ENCODE results near the gene MUC4.
"Not testable (repeated sequence)": the region's sequence is repeated elsewhere in the genome, so short reads cannot be mapped to it uniquely, and the experiment has no call there.

The MUC4 gene

DNA sequence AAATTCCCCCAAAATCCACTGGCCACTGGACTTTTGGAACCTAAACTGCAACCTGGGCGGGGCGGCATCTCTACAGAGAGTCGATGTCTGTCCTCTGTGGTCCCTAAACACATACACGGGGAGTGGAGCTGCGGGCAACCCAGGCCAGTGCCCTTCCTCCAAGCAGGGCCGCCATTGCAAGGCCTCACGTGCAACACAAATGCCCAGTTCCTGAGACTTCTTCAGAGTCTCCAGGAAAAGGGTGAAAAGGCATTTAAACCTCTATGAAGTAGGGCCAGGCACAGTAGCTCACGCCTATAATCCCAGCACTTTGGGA is 4.9 kb downstream of the MUC4 start:
- Histone ChIP-seq H3K79me2 (ENCODE audit: insufficient read depth, low read depth) (no peaks in the 10 kb centered on the region), H3K27ac (no peak overlapping the region), H3K4me3 (IDR thresholded peaks at IDR 0.05; ENCODE audit: insufficient read depth, low read depth, low read length) (no peak overlapping the region)

DNA sequence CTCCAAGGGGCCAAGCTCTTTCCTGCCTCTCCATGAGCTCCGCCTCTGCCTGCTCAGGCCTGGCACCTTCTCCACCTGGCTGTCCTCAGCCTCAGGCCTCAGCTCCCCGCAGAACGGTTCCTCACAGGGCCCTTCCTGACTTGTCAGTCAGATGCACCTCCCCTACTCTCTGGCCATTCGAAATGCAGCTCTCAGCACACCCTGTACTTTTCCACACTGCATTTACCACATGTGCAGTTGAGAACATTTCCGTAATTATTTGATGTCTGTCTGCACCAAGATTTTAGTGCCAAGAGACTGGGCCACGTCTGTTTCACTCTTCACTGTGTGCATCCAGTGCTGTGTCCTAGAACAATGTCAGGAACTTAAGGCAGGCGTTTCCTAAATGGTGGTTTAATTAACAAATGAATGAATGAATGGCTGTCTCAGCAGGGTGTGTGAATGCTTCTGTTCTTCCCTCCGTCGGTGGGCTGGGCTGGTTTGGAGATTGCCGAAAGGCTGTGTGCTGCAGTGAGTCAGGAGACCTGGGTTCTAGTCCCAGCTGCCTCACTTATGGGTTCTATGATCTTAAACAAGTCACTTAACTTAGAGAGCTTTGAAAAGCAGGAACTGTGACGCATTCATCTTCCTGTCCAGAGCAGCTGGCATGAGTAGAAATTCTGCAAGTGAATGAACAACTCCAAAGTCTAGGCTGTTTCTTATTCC is 5.4 kb downstream of the MUC4 start:
- Histone ChIP-seq H3K79me2 (ENCODE audit: insufficient read depth, low read depth) (no peaks in the 10 kb centered on the region), H2AFZ (ENCODE audit: low read depth) (no peak overlapping the region), H3K9ac (no peak overlapping the region), H3K27ac (no peak overlapping the region), H4K20me1 (ENCODE audit: insufficient read depth) (no peaks in the 10 kb centered on the region), H3K4me2 (no peak overlapping the region), H3K36me3 (ENCODE audit: insufficient read depth) (no peaks in the 10 kb centered on the region), H3K4me3 (IDR thresholded peaks at IDR 0.05; ENCODE audit: insufficient read depth, low read depth, low read length) (no peak overlapping the region), H3K4me1 (ENCODE audit: low read depth, poor library complexity, severe bottlenecking) (no peaks in the 10 kb centered on the region), H3K27me3 (ENCODE audit: insufficient read depth, low read depth) (peaks cover 28% of the 10 kb centered on the region)
- TF ChIP-seq, protein P1, sequence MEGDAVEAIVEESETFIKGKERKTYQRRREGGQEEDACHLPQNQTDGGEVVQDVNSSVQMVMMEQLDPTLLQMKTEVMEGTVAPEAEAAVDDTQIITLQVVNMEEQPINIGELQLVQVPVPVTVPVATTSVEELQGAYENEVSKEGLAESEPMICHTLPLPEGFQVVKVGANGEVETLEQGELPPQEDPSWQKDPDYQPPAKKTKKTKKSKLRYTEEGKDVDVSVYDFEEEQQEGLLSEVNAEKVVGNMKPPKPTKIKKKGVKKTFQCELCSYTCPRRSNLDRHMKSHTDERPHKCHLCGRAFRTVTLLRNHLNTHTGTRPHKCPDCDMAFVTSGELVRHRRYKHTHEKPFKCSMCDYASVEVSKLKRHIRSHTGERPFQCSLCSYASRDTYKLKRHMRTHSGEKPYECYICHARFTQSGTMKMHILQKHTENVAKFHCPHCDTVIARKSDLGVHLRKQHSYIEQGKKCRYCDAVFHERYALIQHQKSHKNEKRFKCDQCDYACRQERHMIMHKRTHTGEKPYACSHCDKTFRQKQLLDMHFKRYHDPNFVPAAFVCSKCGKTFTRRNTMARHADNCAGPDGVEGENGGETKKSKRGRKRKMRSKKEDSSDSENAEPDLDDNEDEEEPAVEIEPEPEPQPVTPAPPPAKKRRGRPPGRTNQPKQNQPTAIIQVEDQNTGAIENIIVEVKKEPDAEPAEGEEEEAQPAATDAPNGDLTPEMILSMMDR (conservative IDR thresholded peaks at IDR 0.05; ENCODE audit: low read depth, low read length) = no peak

More for the DNA sequence above, 4.9 kb downstream of the MUC4 start:
- Histone ChIP-seq H3K36me3 (ENCODE audit: insufficient read depth) (no peaks in the 10 kb centered on the region), H3K27me3 (ENCODE audit: insufficient read depth, low read depth) (peaks cover 33% of the 10 kb centered on the region), H4K20me1 (ENCODE audit: insufficient read depth) (no peaks in the 10 kb centered on the region), H3K9ac (no peak overlapping the region), H3K4me2 (no peak overlapping the region), H2AFZ (ENCODE audit: low read depth) (no peak overlapping the region), H3K4me1 (ENCODE audit: low read depth, poor library complexity, severe bottlenecking) (no peaks in the 10 kb centered on the region)
- TF ChIP-seq, protein P1 (conservative IDR thresholded peaks at IDR 0.05; ENCODE audit: low read depth, low read length) = no peak

DNA sequence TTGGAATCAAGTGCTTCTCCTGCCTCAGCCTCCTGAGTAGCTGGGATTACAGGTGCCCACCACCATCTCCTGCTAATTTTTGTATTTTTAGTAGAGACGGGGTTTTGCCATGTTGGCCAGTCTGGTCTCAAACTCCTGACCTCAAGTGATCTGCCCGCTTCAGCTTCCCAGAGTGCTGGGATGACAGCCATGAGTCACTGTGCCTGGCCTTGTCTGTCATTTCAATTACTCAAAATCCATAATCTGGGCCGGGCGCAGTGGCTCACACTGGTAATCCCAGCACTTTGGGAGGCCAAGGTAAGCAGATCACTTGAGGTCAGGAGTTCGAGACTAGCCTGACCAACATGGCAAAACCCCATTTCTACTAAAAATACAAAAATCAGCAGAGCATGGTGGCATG is 6.1 kb downstream of the MUC4 start:
- not testable (repeated sequence) for H3K4me2 ChIP-seq, H3K9ac ChIP-seq, H3K27ac ChIP-seq

DNA sequence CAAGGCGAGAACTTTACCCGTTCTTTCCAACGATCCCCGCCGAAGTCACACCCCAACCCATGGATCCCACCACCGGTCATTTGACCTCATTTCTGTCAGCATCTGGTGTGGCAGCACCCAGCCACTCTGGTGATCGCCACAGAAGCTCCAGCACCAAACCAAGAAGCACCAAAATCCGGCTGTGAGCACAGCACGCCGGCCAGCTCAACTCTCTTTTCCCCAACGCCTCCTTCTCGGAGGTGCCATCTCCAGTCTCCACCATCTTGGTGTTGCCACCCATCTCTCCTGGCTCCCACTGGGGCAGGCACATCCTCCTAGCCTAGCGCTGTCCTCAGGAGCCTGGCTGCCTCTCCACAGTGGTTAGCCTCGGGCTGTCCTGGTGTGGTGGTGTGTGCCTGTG is 6.5 kb downstream of the MUC4 start:
- no peaks in the 10 kb centered on the region for H3K36me3 ChIP-seq (ENCODE audit: insufficient read depth)
- H3K4me1 ChIP-seq (ENCODE audit: low read depth, poor library complexity, severe bottlenecking) = no peaks in the 10 kb centered on the region
- no peak overlapping the region for H3K4me3 ChIP-seq (IDR thresholded peaks at IDR 0.05; ENCODE audit: insufficient read depth, low read depth, low read length)
- TF ChIP-seq, protein P1 (conservative IDR thresholded peaks at IDR 0.05; ENCODE audit: low read depth, low read length) = no peak
- peaks cover 17% of the 10 kb centered on the region for H3K27me3 ChIP-seq (ENCODE audit: insufficient read depth, low read depth)
- H3K27ac ChIP-seq = no peak overlapping the region
- H3K79me2 ChIP-seq (ENCODE audit: insufficient read depth, low read depth) = no peaks in the 10 kb centered on the region
- H3K9ac ChIP-seq = no peak overlapping the region
- H4K20me1 ChIP-seq (ENCODE audit: insufficient read depth) = no peaks in the 10 kb centered on the region
- H3K4me2 ChIP-seq = no peak overlapping the region
- no peak overlapping the region for H2AFZ ChIP-seq (ENCODE audit: low read depth)

More for the DNA sequence above, 6.1 kb downstream of the MUC4 start:
- not testable (repeated sequence) for H2AFZ ChIP-seq (ENCODE audit: low read depth); H3K4me1 ChIP-seq (ENCODE audit: low read depth, poor library complexity, severe bottlenecking); H3K36me3 ChIP-seq (ENCODE audit: insufficient read depth); H4K20me1 ChIP-seq (ENCODE audit: insufficient read depth); H3K79me2 ChIP-seq (ENCODE audit: insufficient read depth, low read depth); H3K4me3 ChIP-seq (IDR thresholded peaks at IDR 0.05; ENCODE audit: insufficient read depth, low read depth, low read length)
- H3K27me3 ChIP-seq (ENCODE audit: insufficient read depth, low read depth) = peaks cover 21% of the 10 kb centered on the region

DNA sequence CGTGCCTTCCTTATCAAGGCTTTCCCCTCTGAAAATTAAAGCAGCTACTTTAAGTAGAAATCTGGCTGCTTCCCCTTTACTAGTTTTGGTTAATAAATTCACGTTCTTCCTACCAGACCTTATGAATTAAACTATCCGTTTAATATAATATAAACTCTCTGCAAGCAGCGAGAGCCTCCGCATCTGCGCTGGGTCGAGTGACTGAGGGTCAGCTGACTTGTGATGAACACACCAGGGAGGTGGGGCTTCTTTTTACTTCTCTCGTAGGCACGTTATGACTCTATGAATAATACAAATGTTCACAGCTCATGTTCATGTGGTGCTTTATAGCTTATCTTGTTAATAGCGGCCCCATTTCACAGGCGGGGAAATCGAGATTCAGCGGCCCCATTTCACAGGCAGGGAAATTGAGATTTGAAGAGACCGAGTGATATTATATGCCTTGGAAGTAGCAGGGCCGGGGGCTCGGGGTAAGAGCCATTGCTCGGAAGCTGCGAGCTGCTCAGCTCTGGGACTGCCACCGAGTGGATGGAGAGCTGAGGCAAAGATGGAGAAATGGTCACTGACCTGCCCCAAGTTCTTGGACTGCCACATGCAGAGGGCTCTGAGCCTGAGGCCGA is 8.3 kb downstream of the MUC4 start:
- no peak overlapping the region for H3K4me3 ChIP-seq (IDR thresholded peaks at IDR 0.05; ENCODE audit: insufficient read depth, low read depth, low read length)
- no peaks in the 10 kb centered on the region for H4K20me1 ChIP-seq (ENCODE audit: insufficient read depth)
- no peak overlapping the region for H3K27ac ChIP-seq
- H3K27me3 ChIP-seq (ENCODE audit: insufficient read depth, low read depth) = peaks cover 11% of the 10 kb centered on the region
- no peaks in the 10 kb centered on the region for H3K4me1 ChIP-seq (ENCODE audit: low read depth, poor library complexity, severe bottlenecking)
- no peaks in the 10 kb centered on the region for H3K79me2 ChIP-seq (ENCODE audit: insufficient read depth, low read depth)
- H2AFZ ChIP-seq (ENCODE audit: low read depth) = no peak overlapping the region
- no peaks in the 10 kb centered on the region for H3K36me3 ChIP-seq (ENCODE audit: insufficient read depth)
- no peak overlapping the region for H3K9ac ChIP-seq
- TF ChIP-seq, protein P1 (conservative IDR thresholded peaks at IDR 0.05; ENCODE audit: low read depth, low read length) = no peak
- no peak overlapping the region for H3K4me2 ChIP-seq
